Heart right ventricle (tissue), 16 donors: Measurements from ENCODE around the gene OR4D1. TPM values are rescaled to one million over a fixed set of nuclear protein-coding genes. Genes with fewer than 3 reads are reported as not detected.

Source experiments
- ATAC-seq, 8 donors: fragments of 200-7000 bp; cut with Tn5 transposase; one replicate each; pipeline ENCODE4 v1.9.1; 2020; ENCODE audit warnings: mild to moderate bottlenecking in 8 of 8, moderate library complexity in 8 of 8, moderate number of reproducible peaks in 1 of 8
- DNase-seq, 2 donors: peaks; one replicate each; pipeline ENCODE4 v3.0.0-alpha.2; 2020
- H3K27ac ChIP-seq, 10 donors: fragments of 200-600 bp; sonication (generic) in 2 of 10; one replicate each; pipeline versions ENCODE4 v1.5.0 to v1.8.0; 2020 to 2022; ENCODE audit warnings: mild to moderate bottlenecking in 3 of 10
- H3K27me3 ChIP-seq, 7 donors: fragments of 200-600 bp; one replicate each; pipeline ENCODE4 v1.8.0; 2021 to 2022; ENCODE audit warnings: mild to moderate bottlenecking in 2 of 7
- H3K36me3 ChIP-seq, 9 donors: fragments of 200-600 bp; sonication (generic) in 1 of 9; one replicate each; pipeline versions ENCODE4 v1.5.0 to v1.8.0; 2020 to 2022; ENCODE audit warnings: mild to moderate bottlenecking in 2 of 9
- H3K4me1 ChIP-seq, 9 donors: fragments of 200-600 bp; sonication (generic) in 1 of 9; one replicate each; pipeline versions ENCODE4 v1.5.0 to v1.8.0; 2020 to 2022; ENCODE audit warnings: mild to moderate bottlenecking in 4 of 9
- H3K4me3 ChIP-seq, 10 donors: fragments of 200-600 bp; sonication (generic) in 2 of 10; one replicate each; pipeline versions ENCODE4 v1.5.0 to v1.8.0; 2020 to 2022; ENCODE audit warnings: mild to moderate bottlenecking in 7 of 10, moderate library complexity in 2 of 10
- H3K9me3 ChIP-seq, 11 donors: fragments of 200-600 bp in 10 of 11; sonication (generic) in 2 of 11; one replicate each; pipeline versions ENCODE4 v1.5.0 to v1.8.0; 2013 to 2022; ENCODE audit warnings: mild to moderate bottlenecking in 2 of 11, control low read depth in 1 of 11, moderate library complexity in 1 of 11
- CTCF ChIP-seq, 9 donors: fragments of 200-600 bp; sonication (generic) in 2 of 9; IDR thresholded peaks; one replicate each; pipeline versions ENCODE4 v1.5.0 to v1.8.0; 2021 to 2022; ENCODE audit warnings: antibody characterized with exemption in 9 of 9, mild to moderate bottlenecking in 5 of 9, moderate library complexity in 1 of 9
- WGBS, 2 donors: extraction: QIAGEN DNeasy Blood & Tissue Kit; methylation state at CpG; one replicate each; pipeline ENCODE4 v1.1.7; 2013; ENCODE audit warnings: inconsistent platforms in 1 of 2; 5-methylcytosine and 5-hydroxymethylcytosine counted together
- intact Hi-C, 10 donors: fragments of 100-400 bp; cut with DNase I; formaldehyde crosslinking; loops; one replicate each; pipeline versions ENCODE4 v1.11.1 to v1.14.2; 2022
- polyA plus RNA-seq, 2 donors: library from polyadenylated mRNA; stranded (reverse); fragments of 200-250 nt; gene quantifications; one replicate each; pipeline ENCODE4 v1.2.3, GENCODE V29; 2013
- total RNA-seq, 10 donors: library from RNA; stranded (reverse); fragmentation: NEBNext Ultra II Directional in 3 of 10; extraction: Animal tissue kit (Norgen Biotek cat#: 25700) in 3 of 10; gene quantifications; one replicate each; pipeline versions ENCODE4 v1.2.1 to v1.2.4, GENCODE V29; 2021 to 2023
- donor health status: Arrhythmogenic right ventricular cardiomyopathy.
- donor health status: ischemic (EF 13 %, LVEDD 7.1; RV severe dilation, severe dysfunction).
- donor health status: healthy with polysubstance abuse.
- donor health status: DM: no; HTN: yes; CAD: no.
- donor health status: DM: no; HTN: no; CAD: no.
- donor health status: ischemic (EF 25% LVEDD 6.9; RV normal size, moderate dysfunction).
- donor health status: ischemic (EF 25% LVEDD 5.7; RV mildly dilated, moderate dysfunction).
- donor health status: healthy.
- donor health status: DM: yes; HTN: yes; CAD: no.
- donor health status: Ischemic cardiomyopathy.
- donor health status: ischemic (EF 35%, LVEDD 5.7; RV mildly dilated, moderate dysfunction).
- donor health status: nonischemic (EF 11% LVEDD 7.7; RV severe dilation, severe dysfunction).
- donor health status: DM: yes; HTN: yes; CAD: no.
- donor health status: PGD.
- donor health status: ischemic (EF 29% LVEDD 5.4; RV normal size, mild dysfunction).
- donor health status: nonischemic (EF 23%, LVEDD 6.1; RV moderate dilation, normal function).

OR4D1 gene
- total and polyA plus RNA-seq, 12 donors: 0.07 TPM; not detected in 11

DNA sequence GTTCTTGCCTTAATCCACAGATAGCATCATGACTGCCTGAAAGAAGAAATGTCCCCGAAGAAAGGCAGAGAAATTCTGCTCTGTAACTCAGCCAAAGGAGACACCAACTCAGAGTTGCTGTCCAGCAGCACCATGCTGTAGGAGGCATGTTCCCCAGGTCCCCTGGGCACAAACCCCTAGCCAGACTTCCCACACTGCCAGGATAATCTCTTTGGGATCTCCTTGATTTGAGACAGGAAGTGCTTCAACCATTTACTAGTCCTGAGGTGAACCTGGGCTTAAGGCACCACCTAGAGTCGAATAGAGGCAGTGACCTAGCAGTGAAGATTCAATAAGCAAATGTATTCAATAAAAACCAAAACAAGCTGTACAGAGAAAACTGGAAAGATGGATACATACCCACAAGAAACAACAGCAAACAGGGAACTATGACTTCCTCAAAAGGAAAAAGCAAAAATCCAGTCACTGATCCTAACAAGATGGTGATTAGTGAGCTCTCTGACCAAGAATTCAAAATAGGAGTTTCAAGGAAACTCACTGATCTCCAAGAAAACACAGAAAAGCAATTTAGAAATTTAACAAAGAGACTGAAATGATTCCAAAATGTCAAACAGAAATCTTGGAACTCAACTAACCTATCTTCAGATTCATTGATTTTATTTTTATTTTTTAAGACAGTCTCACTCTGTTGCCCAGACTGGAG, 24.3 kb downstream of the OR4D1 start:
- intact Hi-C loops: loop anchor here in 2 of 10 donors (2.0 to 5.0 kb wide), 2 partner anchors 54 to 55 kb away; no protein-coding TSS in a partner anchor
- 30 to 37% methylated on average over 2 of the region's 2 CpGs for WGBS, 2 donors

DNA sequence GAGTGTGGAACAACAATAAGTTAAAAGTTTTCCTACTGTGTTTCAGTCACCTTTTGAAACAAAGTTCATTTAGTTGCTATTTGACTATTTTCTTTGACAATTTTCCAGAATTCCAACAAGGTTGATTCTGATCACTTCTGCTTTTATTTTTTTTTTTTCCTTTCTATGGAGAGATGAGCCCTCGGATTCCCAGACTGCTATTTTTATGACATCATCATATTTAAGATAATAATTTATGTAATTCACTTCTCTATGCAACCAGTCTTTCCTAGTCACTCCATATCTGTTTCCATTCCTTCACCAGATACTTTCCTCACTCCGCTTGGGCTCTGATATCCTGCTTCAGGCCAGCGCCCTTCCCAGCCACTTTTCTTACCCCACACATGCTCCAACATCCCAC, 26.7 kb downstream of the OR4D1 start:
- H3K4me1 ChIP-seq: no peaks in the 10 kb centered on the region
- no peak for TF ChIP-seq CTCF (IDR thresholded peaks at IDR 0.05)
- no peak overlapping the region for H3K4me3 ChIP-seq
- intact Hi-C loops: loop anchor here in 1 of 10 donors (5.0 kb wide), 1 partner anchor 58 kb away; no protein-coding TSS in a partner anchor
- H3K27ac ChIP-seq: no peak overlapping the region
- WGBS, 2 donors: 43 to 47% methylated on average over 3 of the region's 3 CpGs
- no peaks in the 10 kb centered on the region for H3K9me3 ChIP-seq
- H3K27me3 ChIP-seq: peaks cover 0 to 29% (median 15%) of the 10 kb centered on the region in 7 donors
- no peaks in the 10 kb centered on the region for H3K36me3 ChIP-seq
- ATAC-seq: no peak
- DNase-seq: no peak

More for the DNA sequence above, 24.3 kb downstream of the OR4D1 start:
- peak in 6 of 9 donors; percentile 26 to 52 (median 41) for TF ChIP-seq CTCF (IDR thresholded peaks at IDR 0.05)
- H3K36me3 ChIP-seq: no peaks in the 10 kb centered on the region
- no peak overlapping the region for H3K4me3 ChIP-seq
- peaks cover 0 to 50% (median 29%) of the 10 kb centered on the region in 7 donors for H3K27me3 ChIP-seq
- H3K9me3 ChIP-seq: no peaks in the 10 kb centered on the region
- no peak for DNase-seq
- H3K4me1 ChIP-seq: no peaks in the 10 kb centered on the region
- no peak for ATAC-seq
- no peak overlapping the region for H3K27ac ChIP-seq

GRCh38 chr17:58176200-58176599, 28.0 kb downstream of the OR4D1 start:
- WGBS, 2 donors: 42 to 44% methylated on average over 7 of the region's 7 CpGs
- no peak for ATAC-seq

DNA sequence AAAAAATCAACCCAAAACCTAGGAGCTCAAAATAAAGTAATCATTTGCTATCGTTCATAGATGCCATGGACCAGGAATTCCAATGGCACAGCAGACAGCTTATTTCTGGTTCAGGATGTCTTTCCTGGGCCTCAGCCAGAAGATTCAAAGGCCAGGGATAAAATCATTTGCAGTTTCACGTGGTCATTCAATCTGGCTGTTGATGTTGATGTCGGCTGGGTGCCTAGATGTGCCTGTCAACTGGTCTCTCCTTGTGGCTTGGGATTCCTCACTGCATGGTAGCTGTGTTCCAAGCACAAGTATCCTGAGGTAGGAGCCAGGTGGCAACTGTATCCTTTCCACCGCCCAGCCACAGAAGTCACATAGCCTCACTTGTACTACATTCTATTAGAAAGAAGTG, 33.6 kb downstream of the OR4D1 start:
- ATAC-seq: no peak
- H3K4me1 ChIP-seq: no peaks in the 10 kb centered on the region
- no peak overlapping the region for H3K27ac ChIP-seq
- DNase-seq: no peak
- H3K4me3 ChIP-seq: no peak overlapping the region
- TF ChIP-seq CTCF (IDR thresholded peaks at IDR 0.05): no peak
- H3K36me3 ChIP-seq: no peaks in the 10 kb centered on the region
- 71 to 76% methylated on average over 4 of the region's 4 CpGs for WGBS, 2 donors
- peaks cover 0 to 14% (median 3%) of the 10 kb centered on the region in 7 donors for H3K27me3 ChIP-seq
- H3K9me3 ChIP-seq: no peaks in the 10 kb centered on the region
- intact Hi-C loops: no loop called here

More at GRCh38 chr17:58176200-58176599, 28.0 kb downstream of the OR4D1 start:
- DNase-seq: no peak
- intact Hi-C loops: no loop called here
- Histone ChIP-seq H3K4me3 (no peak overlapping the region), H3K27me3 (peaks cover 0 to 27% (median 13%) of the 10 kb centered on the region in 7 donors), H3K9me3 (no peaks in the 10 kb centered on the region), H3K36me3 (no peaks in the 10 kb centered on the region), H3K4me1 (no peaks in the 10 kb centered on the region), H3K27ac (no peak overlapping the region)
- TF ChIP-seq CTCF (IDR thresholded peaks at IDR 0.05): no peak
